HEK293 (cell line): ENCODE measurements around the gene FNTB.

Experiments
- CTCF ChIA-PET: fragments of 350-600 bp; formaldehyde crosslinking; extraction: SDS; loops from one replicate; lab custom pipeline; 2021; ENCODE audit warnings: antibody characterized with exemption; lab: Yijun Ruan, JAX
- POLR2A ChIA-PET: fragments of 300-600 bp; formaldehyde crosslinking; extraction: SDS; loops from one replicate; lab custom pipeline; 2020; ENCODE audit warnings: antibody characterized with exemption, inconsistent platforms; lab: Yijun Ruan, JAX
- H3K27ac ChIP-seq: fragments of 200-500 bp; sonication (Bioruptor generic); 2 replicates; pipeline ENCODE4 v1.5.1; 2014; ENCODE audit warnings: low read depth, low read length, control low read depth, inconsistent platforms; ENCODE audit errors: extremely low read depth
- H3K36me3 ChIP-seq, 2 experiments: fragments of 200-500 bp in 1 of 2; sonication (Bioruptor generic) in 1 of 2; 1 replicate in 1 of 2; 2 replicates in 1 of 2; pipeline ENCODE4 v1.5.1; 2014 to 2017; ENCODE audit warnings: inconsistent platforms in 2 of 2, low read length in 2 of 2; ENCODE audit not compliant: control insufficient read depth in 2 of 2, insufficient read depth in 1 of 2
- H3K4me1 ChIP-seq: fragments of 200-500 bp; sonication (Bioruptor generic); 2 replicates; pipeline ENCODE4 v1.5.1; 2014; ENCODE audit warnings: mild to moderate bottlenecking, low read length, inconsistent platforms; ENCODE audit not compliant: control insufficient read depth, insufficient read depth
- H3K4me3 ChIP-seq: 2 replicates; pipeline ENCODE4 v1.5.1; 2011; ENCODE audit warnings: low read depth, mild to moderate bottlenecking, control low read depth, low read length, moderate library complexity
- H3K9me3 ChIP-seq: fragments of 200-500 bp; sonication (Bioruptor generic); 2 replicates; pipeline ENCODE4 v1.5.1; 2014; ENCODE audit warnings: low read depth, low read length, inconsistent platforms; ENCODE audit not compliant: control insufficient read depth, insufficient read depth
- AEBP2 ChIP-seq: fragments of 450-650 bp; formaldehyde crosslinking; IDR thresholded peaks from 2 replicates; pipeline ENCODE4 v1.5.1; 2016; ENCODE audit warnings: missing biosample characterization, missing genetic modification characterization, borderline replicate concordance
- FEZF1 ChIP-seq: fragments of 450-650 bp; formaldehyde crosslinking; IDR thresholded peaks from 2 replicates; pipeline ENCODE4 v1.5.1; 2016; ENCODE audit warnings: missing biosample characterization, missing genetic modification characterization
- GLIS2 ChIP-seq: fragments of 450-650 bp; formaldehyde crosslinking; IDR thresholded peaks from 2 replicates; pipeline ENCODE4 v1.5.1; 2016; ENCODE audit warnings: missing biosample characterization, missing genetic modification characterization
- KLF7 ChIP-seq: fragments of 450-650 bp; formaldehyde crosslinking; IDR thresholded peaks from 2 replicates; pipeline ENCODE4 v1.5.1; 2016; ENCODE audit warnings: missing biosample characterization, missing genetic modification characterization, borderline replicate concordance
- SETDB1 ChIP-seq: IDR thresholded peaks from one replicate; pipeline ENCODE4 v1.6.1; 2017; ENCODE audit warnings: mild to moderate bottlenecking, low read length, moderate library complexity, mixed read lengths; ENCODE audit not compliant: insufficient read length
- SP3 ChIP-seq: fragments of 450-650 bp; formaldehyde crosslinking; IDR thresholded peaks from 2 replicates; pipeline ENCODE4 v1.5.1; 2016; ENCODE audit warnings: missing biosample characterization, missing genetic modification characterization
- WT1 ChIP-seq: fragments of 450-650 bp; formaldehyde crosslinking; IDR thresholded peaks from 2 replicates; pipeline ENCODE4 v1.5.1; 2016; ENCODE audit warnings: missing biosample characterization, missing genetic modification characterization
- ZBTB48 ChIP-seq: fragments of 450-650 bp; formaldehyde crosslinking; IDR thresholded peaks from 2 replicates; pipeline ENCODE4 v1.5.1; 2016; ENCODE audit warnings: missing biosample characterization, missing genetic modification characterization
- ZNF114 ChIP-seq: fragments of 450-650 bp; formaldehyde crosslinking; IDR thresholded peaks from 2 replicates; pipeline ENCODE4 v1.5.0; 2017; ENCODE audit warnings: missing biosample characterization, missing genetic modification characterization
- ZNF133 ChIP-seq: fragments of 450-650 bp; formaldehyde crosslinking; IDR thresholded peaks from 2 replicates; pipeline ENCODE4 v1.5.1; 2016; ENCODE audit warnings: missing biosample characterization, missing genetic modification characterization
- ZNF155 ChIP-seq: fragments of 450-650 bp; formaldehyde crosslinking; IDR thresholded peaks from 2 replicates; pipeline ENCODE4 v1.5.1; 2016; ENCODE audit warnings: missing biosample characterization, missing genetic modification characterization
- ZNF16 ChIP-seq: fragments of 450-650 bp; formaldehyde crosslinking; IDR thresholded peaks from 2 replicates; pipeline ENCODE4 v1.5.1; 2016; ENCODE audit warnings: low read depth, missing biosample characterization, missing genetic modification characterization
- ZNF169 ChIP-seq: fragments of 450-650 bp; formaldehyde crosslinking; IDR thresholded peaks from 2 replicates; pipeline ENCODE4 v1.5.1; 2016; ENCODE audit warnings: missing biosample characterization, missing genetic modification characterization
- ZNF175 ChIP-seq: fragments of 450-650 bp; formaldehyde crosslinking; IDR thresholded peaks from 2 replicates; pipeline ENCODE4 v1.5.1; 2016; ENCODE audit warnings: missing biosample characterization, missing genetic modification characterization
- ZNF202 ChIP-seq: fragments of 450-650 bp; formaldehyde crosslinking; IDR thresholded peaks from 2 replicates; pipeline ENCODE4 v1.5.1; 2016; ENCODE audit warnings: missing biosample characterization, missing genetic modification characterization, borderline replicate concordance
- ZNF248 ChIP-seq: fragments of 450-650 bp; formaldehyde crosslinking; IDR thresholded peaks from 2 replicates; pipeline ENCODE4 v1.5.1; 2017; ENCODE audit warnings: missing biosample characterization, missing genetic modification characterization
- ZNF391 ChIP-seq: fragments of 450-650 bp; formaldehyde crosslinking; IDR thresholded peaks from 2 replicates; pipeline ENCODE4 v1.5.1; 2016; ENCODE audit warnings: low read depth, missing biosample characterization, missing genetic modification characterization, borderline replicate concordance
- ZNF548 ChIP-seq: fragments of 450-650 bp; formaldehyde crosslinking; IDR thresholded peaks from 2 replicates; pipeline ENCODE4 v1.5.1; 2016; ENCODE audit warnings: missing biosample characterization, missing genetic modification characterization
- ZNF664 ChIP-seq: fragments of 450-650 bp; formaldehyde crosslinking; IDR thresholded peaks from 2 replicates; pipeline ENCODE4 v1.5.1; 2016; ENCODE audit warnings: missing biosample characterization, missing genetic modification characterization
- ZNF692 ChIP-seq: fragments of 450-650 bp; formaldehyde crosslinking; IDR thresholded peaks from 2 replicates; pipeline ENCODE4 v1.5.1; 2016; ENCODE audit warnings: missing biosample characterization, missing genetic modification characterization
- TF ChIP-seq, protein P1 (sequence below): fragments of 450-650 bp; formaldehyde crosslinking; IDR thresholded peaks from 2 replicates; pipeline ENCODE4 v1.5.1; 2016; ENCODE audit warnings: missing biosample characterization, missing genetic modification characterization

FNTB gene

DNA sequence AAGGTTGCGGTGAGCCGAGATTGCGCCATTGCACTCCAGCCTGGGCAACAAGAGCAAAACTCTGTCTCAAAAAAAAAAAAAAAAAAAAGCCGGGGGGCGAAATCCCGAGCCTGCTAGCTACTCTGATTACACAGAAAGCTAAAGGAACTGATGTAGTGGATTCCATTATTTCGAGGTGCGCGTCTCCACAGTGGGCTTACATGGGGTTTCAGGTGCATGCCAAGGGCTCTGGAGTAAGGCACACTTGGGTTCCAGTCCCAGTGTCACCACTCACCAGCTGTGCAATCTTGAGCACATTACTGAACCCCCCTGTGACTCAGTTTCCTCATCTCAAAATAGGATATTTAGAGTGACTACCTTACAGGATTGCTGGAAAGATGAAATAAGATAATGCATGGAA is 12.9 kb upstream of the FNTB start:
- ChIA-PET POLR2A (interaction anchor here (0.6 kb wide), 1 partner anchor 635 kb away, joined by 4 read pairs; no protein-coding TSS in a partner anchor), CTCF (interaction anchor here (1.6 kb wide), 1 partner anchor 82 kb away, joined by 5 read pairs; no protein-coding TSS in a partner anchor)
- H3K4me3 ChIP-seq: no peak overlapping the region
- no peak overlapping the region for H3K27ac ChIP-seq
- no peaks in the 10 kb centered on the region for H3K9me3 ChIP-seq
- no peak for TF ChIP-seq AEBP2 (tag by site-specific recombination)
- TF ChIP-seq FEZF1 (tag by site-specific recombination): no peak
- TF ChIP-seq ZNF692 (tag by site-specific recombination): no peak
- H3K36me3 ChIP-seq: no peaks in the 10 kb centered on the region
- H3K4me1 ChIP-seq: peaks cover 5% of the 10 kb centered on the region; the same call in 1 of the 2 replicates

GRCh38 chr14:64974563-64974962 is 12.1 kb upstream of the FNTB start:
- no peak overlapping the region for H3K27ac ChIP-seq
- POLR2A ChIA-PET: no interaction called here
- H3K9me3 ChIP-seq: no peaks in the 10 kb centered on the region
- no peaks in the 10 kb centered on the region for H3K36me3 ChIP-seq
- no peak overlapping the region for H3K4me3 ChIP-seq
- peaks cover 4% of the 10 kb centered on the region; the same call in 1 of the 2 replicates for H3K4me1 ChIP-seq
- TF ChIP-seq SP3: no peak
- no peak for TF ChIP-seq ZNF548
- no peak for TF ChIP-seq ZNF133 (tag by site-specific recombination)
- no peak for TF ChIP-seq ZNF664
- TF ChIP-seq ZNF202 (tag by site-specific recombination): no peak
- TF ChIP-seq ZNF175 (tag by site-specific recombination): no peak
- TF ChIP-seq ZNF248 (tag by site-specific recombination): no peak
- no peak for TF ChIP-seq ZNF114
- no peak for TF ChIP-seq ZNF155 (tag by site-specific recombination)
- TF ChIP-seq ZNF169: no peak
- TF ChIP-seq KLF7 (tag by site-specific recombination): no peak
- no peak for TF ChIP-seq GLIS2 (tag by site-specific recombination)
- TF ChIP-seq ZNF16: no peak
- no peak for TF ChIP-seq SETDB1
- no peak for TF ChIP-seq ZNF391 (tag by site-specific recombination)
- TF ChIP-seq WT1 (tag by site-specific recombination): no peak
- no peak for TF ChIP-seq ZBTB48
- TF ChIP-seq, protein P1, sequence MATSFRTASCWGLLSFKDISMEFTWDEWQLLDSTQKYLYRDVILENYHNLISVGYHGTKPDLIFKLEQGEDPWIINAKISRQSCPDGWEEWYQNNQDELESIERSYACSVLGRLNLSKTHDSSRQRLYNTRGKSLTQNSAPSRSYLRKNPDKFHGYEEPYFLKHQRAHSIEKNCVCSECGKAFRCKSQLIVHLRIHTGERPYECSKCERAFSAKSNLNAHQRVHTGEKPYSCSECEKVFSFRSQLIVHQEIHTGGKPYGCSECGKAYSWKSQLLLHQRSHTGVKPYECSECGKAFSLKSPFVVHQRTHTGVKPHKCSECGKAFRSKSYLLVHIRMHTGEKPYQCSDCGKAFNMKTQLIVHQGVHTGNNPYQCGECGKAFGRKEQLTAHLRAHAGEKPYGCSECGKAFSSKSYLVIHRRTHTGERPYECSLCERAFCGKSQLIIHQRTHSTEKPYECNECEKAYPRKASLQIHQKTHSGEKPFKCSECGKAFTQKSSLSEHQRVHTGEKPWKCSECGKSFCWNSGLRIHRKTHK (tag by site-specific recombination): no peak
- TF ChIP-seq, all 188 proteins: peak for 0
- CTCF ChIA-PET: interaction anchor here (0.6 to 1.6 kb wide), 4 partner anchors 9 to 562 kb away, joined by 3 to 5 read pairs (median 4); no protein-coding TSS in a partner anchor
